OCI-LY7 (cell line): ENCODE results near the gene TRA2B.
"Not testable (repeated sequence)": the region's sequence is repeated elsewhere in the genome, so short reads cannot be mapped to it uniquely, and the experiment has no call there.

Source experiments
- EZH2phosphoT487 ChIP-seq: fragments of 200-600 bp; sonication (generic); IDR thresholded peaks from 2 replicates; pipeline ENCODE4 v1.6.1; 2018; ENCODE audit warnings: low read depth, borderline replicate concordance, mild to moderate bottlenecking, mixed run types, antibody characterized with exemption, low read length, moderate library complexity, mixed read lengths
- TF ChIP-seq, protein P1 (sequence below): fragments of 200-600 bp; sonication (generic); conservative IDR thresholded peaks from 2 replicates; pipeline ENCODE4 v1.5.1; 2014; ENCODE audit warnings: mild to moderate bottlenecking, antibody characterized with exemption, low read length, moderate library complexity, mixed read lengths

DNA sequence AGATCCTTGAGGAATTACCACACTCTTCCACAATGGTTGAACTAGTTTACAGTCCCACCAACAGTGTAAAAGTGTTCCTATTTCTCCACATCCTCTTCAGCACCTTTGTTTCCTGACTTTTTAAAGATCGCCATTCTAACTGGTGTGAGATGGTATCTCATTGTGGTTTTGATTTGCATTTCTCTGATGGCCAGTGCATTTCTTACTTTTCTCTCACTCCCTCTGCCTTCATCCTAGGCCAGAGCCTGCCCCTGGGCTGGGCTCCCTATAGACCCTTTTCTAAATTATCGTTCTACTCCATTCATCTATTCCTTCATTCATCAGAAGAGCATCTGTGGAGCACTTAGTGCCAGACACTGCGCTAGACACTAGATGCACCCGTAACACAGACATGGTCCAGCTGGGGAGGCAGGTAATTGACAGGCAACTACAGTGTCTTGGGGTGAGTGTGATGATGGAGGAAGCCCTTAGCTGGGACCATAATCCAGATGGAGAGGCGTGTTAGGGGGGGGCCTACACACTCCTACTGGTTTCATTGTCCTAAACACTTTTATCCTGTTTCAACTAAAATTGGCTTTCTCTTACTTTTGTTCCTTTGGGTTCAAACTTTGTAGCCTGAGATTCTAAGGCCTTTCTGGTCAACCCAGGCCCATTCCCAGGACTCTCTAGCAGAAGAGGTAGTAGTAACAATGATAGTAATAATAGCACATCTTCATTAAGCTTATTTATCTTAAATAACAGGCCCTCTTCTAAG lies 27.3 kb downstream of the TRA2B start:
- TF ChIP-seq EZH2phosphoT487: not testable (repeated sequence)
- TF ChIP-seq, protein P1, sequence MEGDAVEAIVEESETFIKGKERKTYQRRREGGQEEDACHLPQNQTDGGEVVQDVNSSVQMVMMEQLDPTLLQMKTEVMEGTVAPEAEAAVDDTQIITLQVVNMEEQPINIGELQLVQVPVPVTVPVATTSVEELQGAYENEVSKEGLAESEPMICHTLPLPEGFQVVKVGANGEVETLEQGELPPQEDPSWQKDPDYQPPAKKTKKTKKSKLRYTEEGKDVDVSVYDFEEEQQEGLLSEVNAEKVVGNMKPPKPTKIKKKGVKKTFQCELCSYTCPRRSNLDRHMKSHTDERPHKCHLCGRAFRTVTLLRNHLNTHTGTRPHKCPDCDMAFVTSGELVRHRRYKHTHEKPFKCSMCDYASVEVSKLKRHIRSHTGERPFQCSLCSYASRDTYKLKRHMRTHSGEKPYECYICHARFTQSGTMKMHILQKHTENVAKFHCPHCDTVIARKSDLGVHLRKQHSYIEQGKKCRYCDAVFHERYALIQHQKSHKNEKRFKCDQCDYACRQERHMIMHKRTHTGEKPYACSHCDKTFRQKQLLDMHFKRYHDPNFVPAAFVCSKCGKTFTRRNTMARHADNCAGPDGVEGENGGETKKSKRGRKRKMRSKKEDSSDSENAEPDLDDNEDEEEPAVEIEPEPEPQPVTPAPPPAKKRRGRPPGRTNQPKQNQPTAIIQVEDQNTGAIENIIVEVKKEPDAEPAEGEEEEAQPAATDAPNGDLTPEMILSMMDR: not testable (repeated sequence)
